AG08396 (cell line): ENCODE results near the gene ZNF28.
A peak's percentile ranks its signal among the peaks of the same experiment; 100 is the strongest.
"Not testable (repeated sequence)": the region's sequence is repeated elsewhere in the genome, so short reads cannot be mapped to it uniquely, and the experiment has no call there.

Experiments used
- DNase-seq: peaks from one replicate; pipeline ENCODE4 v3.0.0; 2012; ENCODE audit warnings: low spot score, mixed read lengths

The ZNF28 gene

DNA sequence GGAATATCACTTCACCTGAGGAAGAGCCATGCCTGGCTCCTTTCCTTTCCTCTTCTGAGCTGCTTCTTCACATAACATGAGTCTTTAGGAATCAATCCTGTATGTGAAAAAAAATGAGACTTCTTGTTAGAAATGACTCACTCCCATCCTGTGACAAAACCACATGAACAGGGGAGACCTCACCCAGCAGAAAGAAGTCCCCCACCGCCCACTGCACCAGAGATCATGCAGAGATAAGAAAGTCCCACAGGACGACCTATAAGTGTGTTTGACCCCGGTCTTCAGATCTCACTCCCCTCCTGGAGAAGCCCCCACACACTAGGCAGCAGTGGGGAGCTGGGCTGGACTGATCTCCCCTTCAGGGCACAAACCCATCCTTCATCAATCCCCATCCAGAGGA is 42.6 kb downstream of the ZNF28 start:
- no peak for DNase-seq

GRCh38 chr19:52756447-52756846 is 65.0 kb downstream of the ZNF28 start:
- DNase-seq = not testable (repeated sequence)

DNA sequence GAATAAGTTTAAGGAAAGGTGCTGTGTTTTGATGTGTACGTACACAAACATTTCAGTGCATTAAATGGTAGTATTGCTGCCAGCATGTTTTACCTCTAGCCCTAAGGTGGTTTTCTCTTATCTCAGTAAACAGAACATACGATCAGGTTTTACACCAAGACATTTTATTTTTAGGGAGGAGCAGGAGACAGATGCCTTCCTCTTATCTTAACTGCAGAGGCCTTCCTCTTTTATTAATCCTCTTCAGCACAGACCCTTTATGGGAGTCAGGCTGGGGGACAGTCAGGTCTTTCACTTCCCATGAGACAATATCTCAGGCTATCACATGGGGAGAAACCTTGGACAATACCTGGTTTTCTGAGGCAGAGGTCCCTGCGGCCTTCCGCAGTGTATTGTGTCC is 71.7 kb downstream of the ZNF28 start:
- DNase-seq = no peak

DNA sequence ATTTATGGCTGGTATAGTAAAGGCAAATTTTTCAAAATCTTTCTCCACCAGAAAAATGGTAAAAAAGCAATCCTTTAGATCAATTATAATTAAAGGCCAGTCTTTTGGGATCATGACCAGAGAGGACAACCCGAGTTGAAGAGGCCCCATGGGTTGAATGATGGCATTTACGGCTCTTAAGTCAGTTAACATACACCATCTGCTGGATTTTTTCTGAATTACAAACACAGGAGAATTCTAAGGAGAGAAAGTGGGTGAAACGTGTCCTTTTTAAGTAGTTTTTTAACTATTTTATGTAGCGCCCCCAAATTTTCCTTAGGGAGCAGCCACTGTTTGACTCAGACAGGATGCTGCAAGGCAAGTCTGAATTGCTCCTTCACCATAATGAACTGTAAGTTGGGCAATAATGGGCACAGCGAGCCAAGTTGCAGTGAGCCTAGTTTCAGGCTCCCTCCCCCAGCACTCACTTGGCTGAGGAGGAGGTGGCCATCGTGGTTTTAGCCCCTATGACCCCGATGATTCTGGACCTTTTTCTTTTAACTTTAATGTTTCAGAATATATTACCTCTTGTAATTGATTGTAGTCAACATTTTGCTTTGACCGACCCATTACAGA is 73.0 kb downstream of the ZNF28 start:
- DNase-seq = peak; percentile 20
